Erythroblast (primary cell): Measurements from ENCODE around the gene ARGLU1.

Source experiments
- DNase-seq, 2 experiments: peaks; one replicate each; lab custom pipeline; 2025; lab: John Stamatoyannopoulos, UW
- GATA1 ChIP-seq: IDR thresholded peaks from 2 replicates; pipeline ENCODE4 v1.6.1; 2011; ENCODE audit warnings: low read depth, mild to moderate bottlenecking, control low read depth, low read length, moderate library complexity
- POLR2A ChIP-seq: IDR thresholded peaks from 2 replicates; pipeline ENCODE4 v1.6.1; 2011; ENCODE audit warnings: mild to moderate bottlenecking, low read length

ARGLU1 gene

DNA sequence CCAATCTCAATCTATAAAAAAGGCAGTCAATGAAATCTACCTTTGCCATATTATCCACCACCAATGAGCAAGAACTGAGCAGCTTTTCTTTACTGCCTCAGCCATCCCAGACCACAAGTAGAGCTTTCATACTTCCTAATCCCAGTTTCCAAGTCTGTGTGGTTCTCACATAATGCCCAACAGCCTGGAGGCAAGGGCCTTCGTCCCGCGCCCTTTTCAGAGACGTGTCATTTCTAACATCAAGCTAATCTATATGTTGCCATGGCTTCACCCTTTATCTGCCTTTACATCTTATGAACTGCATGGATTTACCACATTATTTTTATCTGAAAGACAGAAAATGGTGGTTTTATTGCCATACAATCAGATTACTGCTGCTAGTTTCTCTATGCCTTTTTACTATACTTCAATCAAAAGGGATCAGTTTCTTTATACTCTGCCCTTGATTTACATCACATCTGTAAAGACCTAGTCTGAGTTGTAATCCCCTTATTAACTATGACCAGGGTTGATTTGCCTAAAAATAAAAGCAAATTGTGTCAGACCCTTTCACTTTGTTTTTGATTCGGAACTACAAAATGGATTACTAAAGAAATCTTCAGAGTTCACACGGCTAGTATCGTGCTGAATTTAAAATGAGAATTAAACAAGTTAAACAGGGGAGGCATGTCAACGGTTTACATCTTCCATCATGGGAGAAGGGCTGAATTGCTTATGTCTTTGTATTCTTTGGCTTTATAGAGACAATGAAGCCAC lies 38.3 kb downstream of the ARGLU1 start:
- TF ChIP-seq POLR2A (no peak), GATA1 (no peak)
- DNase-seq, result no peak

DNA sequence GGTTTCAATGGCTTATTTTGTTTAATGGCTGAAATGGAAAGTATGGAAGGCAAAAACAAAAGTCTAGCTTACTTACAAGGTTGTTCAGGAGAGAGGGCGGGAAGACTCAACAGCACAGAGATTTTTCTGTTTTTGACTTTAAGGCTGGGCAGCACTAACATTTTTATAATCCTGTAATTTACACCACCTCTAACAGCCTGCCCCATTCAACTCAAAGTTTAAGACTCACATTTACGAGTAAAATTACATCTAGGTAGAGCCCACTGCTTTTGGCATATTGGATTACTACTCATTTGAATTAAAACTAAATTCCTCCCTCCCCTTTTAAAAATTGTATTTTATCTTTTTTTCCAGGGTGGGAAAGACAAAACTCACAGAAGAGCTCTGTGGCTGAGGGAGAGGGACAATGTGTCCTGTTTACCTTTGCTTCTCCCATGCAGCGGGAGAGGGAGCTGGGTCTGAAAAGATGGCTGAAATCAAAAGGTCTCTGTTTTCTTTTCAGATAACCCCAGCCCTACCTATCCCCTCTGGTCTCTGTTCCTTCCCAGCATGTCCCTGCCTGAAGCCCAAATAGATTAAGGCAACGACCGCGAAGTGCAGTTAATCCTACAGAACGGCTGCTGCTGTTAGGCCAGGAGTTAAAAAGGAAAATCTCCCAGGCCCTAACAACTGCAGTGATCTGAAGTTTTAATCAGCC lies 39.1 kb downstream of the ARGLU1 start:
- TF ChIP-seq POLR2A, result no peak
- no peak for TF ChIP-seq GATA1
- DNase-seq, result no peak

DNA sequence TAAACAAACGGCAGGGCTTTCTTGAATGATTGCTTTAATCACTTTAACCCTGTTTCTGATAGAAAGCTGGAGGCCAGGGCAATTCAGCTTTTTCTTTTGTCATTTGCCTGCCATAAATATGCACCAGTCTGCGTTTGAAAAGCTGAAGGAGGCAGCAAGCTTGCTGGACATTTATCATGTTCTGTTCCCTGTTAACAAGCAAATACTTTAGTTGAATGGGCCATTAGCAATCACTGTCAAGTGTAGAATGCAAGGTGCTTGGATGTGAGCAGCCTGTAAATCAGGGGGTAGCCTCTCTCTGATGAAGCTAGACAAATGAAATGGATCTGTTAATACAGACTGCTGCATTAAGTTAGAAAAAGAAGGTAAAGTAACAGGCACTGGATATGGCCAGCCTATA lies 40.1 kb downstream of the ARGLU1 start:
- DNase-seq, result no peak
- no peak for TF ChIP-seq GATA1
- no peak for TF ChIP-seq POLR2A

DNA sequence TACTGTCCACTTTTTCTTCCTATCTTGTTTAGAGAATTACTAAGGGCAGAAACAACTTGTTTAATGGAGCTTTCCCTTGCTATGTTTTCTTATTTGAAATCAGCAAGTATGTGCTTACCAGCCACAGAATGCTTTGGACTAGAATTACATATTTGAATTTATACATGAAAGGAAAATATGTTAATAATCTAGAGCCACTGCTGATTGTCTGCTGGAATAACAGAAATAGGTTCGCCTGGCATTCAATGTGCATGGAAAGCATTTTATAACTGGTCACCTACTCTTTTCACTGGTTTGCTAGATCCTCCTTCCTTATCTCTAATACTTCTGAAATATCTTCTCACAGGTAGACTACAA lies 40.5 kb downstream of the ARGLU1 start:
- TF ChIP-seq GATA1 (no peak), POLR2A (no peak)
- no peak for DNase-seq

DNA sequence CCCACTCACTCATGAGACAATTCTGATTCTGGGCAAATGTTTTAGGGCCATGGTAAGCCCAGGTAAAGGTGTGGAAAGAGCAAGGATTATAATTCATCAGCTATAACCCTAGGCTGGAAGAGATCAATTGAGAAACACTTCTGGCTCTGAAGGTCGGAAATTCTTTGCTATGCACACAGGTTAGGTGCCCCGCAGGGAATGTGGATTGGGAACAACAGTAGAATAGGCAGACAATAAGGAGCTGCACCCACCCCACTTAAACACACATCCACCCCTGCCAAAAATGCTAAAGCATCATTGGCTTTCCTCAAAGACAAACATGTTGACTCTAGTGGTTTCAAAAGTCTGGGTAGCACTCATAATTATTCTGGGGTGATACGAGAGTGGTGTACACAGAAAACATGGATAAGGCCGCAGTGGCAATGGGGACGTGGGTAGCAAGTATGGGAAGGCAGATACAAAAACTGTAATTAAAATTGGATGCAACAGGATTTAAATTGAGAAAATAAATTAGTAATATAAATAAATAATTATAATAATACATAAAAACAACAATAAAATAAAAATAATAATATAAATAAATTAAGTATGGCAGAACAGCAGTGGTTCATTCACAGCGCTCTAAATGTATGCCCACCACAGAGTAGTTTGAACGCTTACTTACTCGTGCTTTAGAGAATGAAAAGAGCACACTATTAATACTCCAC lies 41.0 kb downstream of the ARGLU1 start:
- TF ChIP-seq POLR2A, result no peak
- no peak for TF ChIP-seq GATA1
- DNase-seq, result no peak

DNA sequence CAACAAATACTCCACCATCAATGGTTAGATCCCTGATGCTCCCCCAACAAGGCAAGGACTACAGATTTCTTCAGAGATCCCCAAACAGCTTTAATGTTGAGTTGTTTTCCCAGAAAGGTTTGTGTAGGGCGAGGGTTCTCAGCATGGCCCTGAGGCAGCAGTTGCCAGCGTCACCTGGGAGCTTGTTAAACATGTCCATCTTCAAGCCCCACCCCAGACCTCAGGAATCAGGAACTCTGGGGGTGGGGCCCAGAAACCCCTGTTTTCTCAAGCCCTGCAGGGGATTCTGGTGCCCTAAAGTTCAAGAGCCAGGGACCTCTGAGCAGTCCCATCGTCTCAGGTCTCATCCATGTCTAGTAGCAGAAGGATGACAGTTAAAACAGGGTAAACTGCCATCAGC lies 42.1 kb downstream of the ARGLU1 start:
- no peak for TF ChIP-seq GATA1
- TF ChIP-seq POLR2A, result no peak
- no peak for DNase-seq

DNA sequence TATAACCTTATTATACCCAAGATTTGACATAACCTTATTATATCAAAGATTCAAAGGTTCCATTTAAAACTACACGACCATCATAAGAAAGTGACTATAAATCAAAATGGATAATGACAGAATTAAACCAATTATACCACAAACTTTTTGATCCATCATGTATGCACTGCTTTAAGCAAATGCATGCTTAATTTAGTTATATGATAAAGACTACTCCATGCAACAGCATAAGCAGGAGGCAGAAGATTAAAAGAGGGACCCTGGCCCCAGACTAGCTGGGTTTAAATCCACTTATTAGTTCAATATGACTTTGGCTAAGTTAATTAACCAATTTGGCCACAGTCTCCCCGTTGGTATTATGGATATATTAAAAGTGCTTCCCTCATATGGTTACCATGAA lies 43.8 kb downstream of the ARGLU1 start:
- TF ChIP-seq POLR2A (no peak), GATA1 (no peak)
- no peak for DNase-seq

DNA sequence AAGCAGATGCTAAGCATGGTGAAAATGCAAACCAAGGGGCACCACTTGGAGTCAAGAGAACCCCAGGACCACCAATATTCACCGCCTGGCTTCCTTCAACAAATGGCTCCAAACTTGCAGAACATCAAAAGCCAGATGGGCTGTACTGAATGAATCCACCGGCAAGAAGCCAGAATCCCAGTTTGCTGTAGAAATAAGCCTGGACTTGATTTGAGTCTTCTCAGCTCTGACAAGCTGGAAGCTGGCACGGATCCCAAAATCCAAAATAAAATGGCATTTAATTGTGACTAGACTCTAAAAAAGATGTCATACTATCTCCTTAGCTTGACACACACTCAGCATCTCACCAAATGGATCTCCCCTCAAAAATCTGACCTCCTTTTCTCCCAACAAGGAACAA lies 44.4 kb downstream of the ARGLU1 start:
- TF ChIP-seq GATA1 (no peak), POLR2A (no peak)
- DNase-seq, result no peak

DNA sequence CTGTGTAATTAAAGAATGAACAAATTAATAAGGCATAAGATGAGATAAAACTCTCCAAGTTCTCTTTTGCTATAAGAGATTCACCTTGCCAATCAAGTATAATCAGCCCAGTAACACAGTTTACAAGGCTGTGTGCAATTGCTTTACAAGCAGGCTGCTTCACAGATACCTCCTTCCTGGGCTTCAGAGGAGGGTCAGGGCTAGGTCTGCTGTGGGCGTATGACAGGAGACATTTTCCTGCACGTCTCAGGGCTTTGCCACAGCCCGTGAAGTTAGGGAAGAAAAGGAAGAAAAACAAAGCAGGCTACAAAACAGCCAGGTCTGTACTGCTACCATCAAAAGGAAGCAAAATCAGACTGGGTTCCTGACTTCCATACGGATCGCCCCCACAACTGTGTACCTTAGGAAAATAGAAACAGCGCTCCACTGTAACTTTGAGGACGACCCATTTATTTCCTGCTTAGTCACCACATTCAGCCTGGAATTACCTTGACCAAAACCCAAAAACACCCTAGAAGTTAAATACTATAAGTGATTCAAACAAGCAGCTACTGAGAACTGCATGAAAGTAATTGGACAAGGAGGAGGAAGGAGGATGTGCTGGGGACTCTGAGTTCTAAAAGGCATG lies 44.9 kb downstream of the ARGLU1 start:
- TF ChIP-seq POLR2A (no peak), GATA1 (no peak)
- no peak for DNase-seq

DNA sequence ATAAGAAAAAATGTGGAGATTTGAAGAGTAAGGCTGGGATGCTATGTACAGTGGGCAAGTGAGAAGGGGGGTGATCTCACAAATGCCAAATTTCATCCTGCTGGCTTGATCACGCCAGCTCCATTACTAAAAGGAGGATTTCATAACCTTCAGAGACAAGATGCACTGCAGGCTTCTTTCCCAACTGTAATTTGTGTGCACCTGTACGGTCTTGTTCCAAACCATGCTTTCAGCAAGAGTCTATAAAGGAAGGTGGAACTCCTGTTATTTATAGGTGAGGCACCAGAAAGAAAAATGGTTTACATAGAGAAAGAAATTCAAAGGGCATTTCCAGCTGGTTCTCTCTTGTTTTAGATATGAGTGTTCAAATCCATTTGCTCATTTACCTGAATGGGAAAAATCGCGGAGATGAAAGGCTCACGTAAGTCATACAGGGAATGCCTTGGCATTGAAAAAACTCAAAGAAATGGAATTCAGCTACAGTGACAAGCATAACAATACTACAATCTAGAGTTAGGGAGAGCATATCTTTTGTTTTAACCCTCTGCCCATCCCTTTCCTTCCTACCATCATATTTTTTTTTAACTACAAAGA lies 45.7 kb downstream of the ARGLU1 start:
- TF ChIP-seq GATA1 (no peak), POLR2A (no peak)
- DNase-seq, result no peak

DNA sequence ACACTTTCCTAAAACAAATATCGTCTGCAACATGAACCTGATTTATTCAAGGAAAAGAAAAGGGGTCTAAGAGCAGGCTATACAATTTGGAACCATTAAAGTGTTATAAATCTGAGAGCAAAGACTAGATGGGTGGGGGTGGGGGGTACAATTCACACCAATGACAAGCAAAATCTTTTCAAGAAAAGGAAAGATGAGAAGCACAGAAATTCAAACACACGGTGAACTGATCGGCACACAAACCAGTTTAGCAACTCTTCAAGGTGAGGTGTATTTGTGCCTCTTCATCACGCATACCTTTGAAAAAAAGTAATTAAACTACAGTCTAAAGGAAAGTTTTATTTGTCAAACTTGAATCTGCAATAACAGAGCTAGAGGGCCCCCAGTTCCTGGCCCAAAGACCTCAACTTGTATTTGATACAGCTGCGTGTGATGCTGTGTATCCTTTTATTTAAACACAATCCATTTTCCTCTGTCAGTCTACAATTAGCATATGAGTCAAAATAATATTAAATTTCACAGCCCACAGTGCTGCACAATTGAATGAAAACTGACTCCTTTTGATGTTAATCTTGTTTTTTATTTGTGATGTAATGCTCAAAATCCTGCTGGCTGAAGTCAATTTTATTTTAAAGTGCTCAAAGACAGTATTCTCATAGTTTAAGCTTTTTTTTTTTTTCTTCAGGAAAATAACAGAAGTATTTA lies 46.7 kb downstream of the ARGLU1 start:
- no peak for DNase-seq
- TF ChIP-seq POLR2A (no peak), GATA1 (no peak)

DNA sequence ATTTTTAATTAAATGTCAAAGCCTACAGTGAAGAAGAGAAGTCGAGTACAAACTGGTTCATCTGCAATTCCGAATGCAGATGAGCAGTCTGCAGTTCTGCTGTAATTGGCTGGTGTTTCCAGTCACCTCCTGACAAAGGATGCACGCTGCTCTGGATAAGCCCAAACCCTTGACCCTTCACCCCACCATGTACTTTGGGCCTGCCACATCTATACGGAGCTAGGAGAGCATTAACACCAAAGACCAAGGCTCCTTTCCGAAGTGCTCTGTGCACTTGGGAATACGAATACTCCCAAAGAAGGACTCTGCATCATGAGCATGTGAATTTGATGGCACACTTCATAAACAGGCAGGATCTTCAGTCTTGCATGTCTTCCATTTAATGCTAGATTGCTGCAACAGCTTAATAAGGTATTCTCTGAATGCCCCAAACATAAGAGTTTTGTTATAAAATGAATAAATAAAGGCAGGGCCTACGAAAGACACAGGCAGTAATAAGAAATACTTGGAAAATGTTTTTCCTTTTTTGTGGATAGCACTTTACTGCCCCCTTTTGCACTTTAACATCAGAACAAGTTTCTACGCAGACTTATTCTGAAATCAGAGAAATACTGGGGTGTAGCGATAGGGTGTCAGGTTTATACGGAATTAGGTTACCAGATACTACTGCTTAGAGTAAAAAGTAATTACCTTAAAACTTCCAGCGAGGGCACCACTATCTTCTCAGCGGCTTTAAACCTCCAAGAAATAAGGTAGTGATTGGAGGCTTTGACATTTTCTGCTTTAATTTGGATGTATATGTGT lies 47.5 kb downstream of the ARGLU1 start:
- DNase-seq, result no peak
- no peak for TF ChIP-seq POLR2A
- no peak for TF ChIP-seq GATA1

DNA sequence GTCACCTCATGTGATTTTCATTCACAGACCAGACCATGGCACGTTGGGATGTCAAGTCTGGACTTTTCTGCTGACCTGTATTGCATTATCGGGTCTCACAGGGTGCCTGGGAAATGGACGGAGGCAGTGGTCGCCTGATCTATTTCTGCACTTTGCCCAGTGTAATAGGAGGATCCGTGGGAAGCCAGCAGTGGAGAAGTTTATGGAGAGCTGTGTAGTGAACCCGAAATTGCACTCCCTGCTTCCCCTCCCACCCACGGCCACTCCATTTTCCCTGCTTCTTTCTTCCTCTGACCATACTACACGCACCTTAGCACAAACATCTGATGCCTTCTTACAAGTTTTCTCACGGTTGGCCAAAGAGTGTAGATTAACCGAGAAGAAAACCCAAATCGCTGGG lies 49.4 kb downstream of the ARGLU1 start:
- no peak for DNase-seq
- TF ChIP-seq GATA1 (no peak), POLR2A (no peak)
